ENCODE data around the gene TENT5C. TPM values are rescaled to one million over a fixed set of nuclear protein-coding genes. Genes with fewer than 3 reads are reported as not detected.

The TENT5C gene
- total RNA-seq, 6 experiments from 2014 or later, result 0.47 to 0.91 (median 0.75) TPM

- H3K27ac Mint-ChIP-seq, result no peak overlapping the region
- no peak overlapping the region for H3K4me3 Mint-ChIP-seq
- H3K27me3 Mint-ChIP-seq (ENCODE audit: insufficient read depth), result peaks cover 32% of the 10 kb centered on the region
- no peaks in the 10 kb centered on the region for H3K4me1 Mint-ChIP-seq (ENCODE audit: low read depth)
- H3K36me3 Mint-ChIP-seq (ENCODE audit: low read depth), result no peaks in the 10 kb centered on the region
- DNase-seq, result no peak
- peaks cover 6% of the 10 kb centered on the region for H3K9me3 Mint-ChIP-seq
- TF ChIP-seq CTCF (IDR thresholded peaks at IDR 0.05), result no peak
Measured at GRCh38 chr1:117561071-117561470, 44.8 kb upstream of the TENT5C start.

GRCh38 chr1:117561551-117561950 is 44.3 kb upstream of the TENT5C start:
- no peak for TF ChIP-seq CTCF (IDR thresholded peaks at IDR 0.05)
- H3K4me3 Mint-ChIP-seq, result no peak overlapping the region
- H3K27ac Mint-ChIP-seq, result no peak overlapping the region
- peaks cover 6% of the 10 kb centered on the region for H3K9me3 Mint-ChIP-seq
- H3K4me1 Mint-ChIP-seq (ENCODE audit: low read depth), result no peaks in the 10 kb centered on the region
- peaks cover 31% of the 10 kb centered on the region for H3K27me3 Mint-ChIP-seq (ENCODE audit: insufficient read depth)
- DNase-seq, result no peak
- H3K36me3 Mint-ChIP-seq (ENCODE audit: low read depth), result no peaks in the 10 kb centered on the region

GRCh38 chr1:117562581-117563491 is 43.0 kb upstream of the TENT5C start:
- no peak for TF ChIP-seq CTCF (IDR thresholded peaks at IDR 0.05)
- Mint-ChIP-seq H3K27me3 (ENCODE audit: insufficient read depth) (peaks cover 29% of the 10 kb centered on the region), H3K4me1 (ENCODE audit: low read depth) (no peaks in the 10 kb centered on the region), H3K27ac (no peak overlapping the region), H3K4me3 (no peak overlapping the region), H3K9me3 (peaks cover 6% of the 10 kb centered on the region), H3K36me3 (ENCODE audit: low read depth) (no peaks in the 10 kb centered on the region)
- no peak for DNase-seq

GRCh38 chr1:117563492-117563875 is 42.4 kb upstream of the TENT5C start:
- Mint-ChIP-seq H3K27me3 (ENCODE audit: insufficient read depth) (peaks cover 29% of the 10 kb centered on the region), H3K27ac (no peak overlapping the region), H3K4me1 (ENCODE audit: low read depth) (no peaks in the 10 kb centered on the region)

More at GRCh38 chr1:117563492-117563875, 42.4 kb upstream of the TENT5C start:
- no peak for TF ChIP-seq CTCF (IDR thresholded peaks at IDR 0.05)
- Mint-ChIP-seq H3K9me3 (peaks cover 6% of the 10 kb centered on the region), H3K36me3 (ENCODE audit: low read depth) (no peaks in the 10 kb centered on the region), H3K4me3 (no peak overlapping the region)
- no peak for DNase-seq
